HEK293 (cell line): ENCODE results near the gene COPA.

Experiments
- CTCF ChIA-PET: fragments of 350-600 bp; formaldehyde crosslinking; extraction: SDS; loops from one replicate; lab custom pipeline; 2021; ENCODE audit warnings: antibody characterized with exemption; lab: Yijun Ruan, JAX
- POLR2A ChIA-PET: fragments of 300-600 bp; formaldehyde crosslinking; extraction: SDS; loops from one replicate; lab custom pipeline; 2020; ENCODE audit warnings: antibody characterized with exemption, inconsistent platforms; lab: Yijun Ruan, JAX
- H3K27ac ChIP-seq: fragments of 200-500 bp; sonication (Bioruptor generic); 2 replicates; pipeline ENCODE4 v1.5.1; 2014; ENCODE audit warnings: low read depth, low read length, control low read depth, inconsistent platforms; ENCODE audit errors: extremely low read depth
- H3K36me3 ChIP-seq, 2 experiments: fragments of 200-500 bp in 1 of 2; sonication (Bioruptor generic) in 1 of 2; 1 replicate in 1 of 2; 2 replicates in 1 of 2; pipeline ENCODE4 v1.5.1; 2014 to 2017; ENCODE audit warnings: inconsistent platforms in 2 of 2, low read length in 2 of 2; ENCODE audit not compliant: control insufficient read depth in 2 of 2, insufficient read depth in 1 of 2
- H3K4me1 ChIP-seq: fragments of 200-500 bp; sonication (Bioruptor generic); 2 replicates; pipeline ENCODE4 v1.5.1; 2014; ENCODE audit warnings: mild to moderate bottlenecking, low read length, inconsistent platforms; ENCODE audit not compliant: control insufficient read depth, insufficient read depth
- H3K4me3 ChIP-seq: 2 replicates; pipeline ENCODE4 v1.5.1; 2011; ENCODE audit warnings: low read depth, mild to moderate bottlenecking, control low read depth, low read length, moderate library complexity
- H3K9me3 ChIP-seq: fragments of 200-500 bp; sonication (Bioruptor generic); 2 replicates; pipeline ENCODE4 v1.5.1; 2014; ENCODE audit warnings: low read depth, low read length, inconsistent platforms; ENCODE audit not compliant: control insufficient read depth, insufficient read depth
- KLF1 ChIP-seq: fragments of 450-650 bp; formaldehyde crosslinking; IDR thresholded peaks from 2 replicates; pipeline ENCODE4 v1.5.1; 2016; ENCODE audit warnings: missing biosample characterization, missing genetic modification characterization
- KLF9 ChIP-seq: fragments of 450-650 bp; formaldehyde crosslinking; IDR thresholded peaks from 2 replicates; pipeline ENCODE4 v1.5.1; 2016; ENCODE audit warnings: missing biosample characterization, missing genetic modification characterization, low read depth
- ZBTB11 ChIP-seq: fragments of 450-650 bp; formaldehyde crosslinking; conservative IDR thresholded peaks from 2 replicates; pipeline ENCODE4 v1.5.1; 2016; ENCODE audit warnings: low read depth, missing biosample characterization, missing genetic modification characterization
- ZBTB21 ChIP-seq: fragments of 450-650 bp; formaldehyde crosslinking; IDR thresholded peaks from 2 replicates; pipeline ENCODE4 v1.5.1; 2017; ENCODE audit warnings: missing biosample characterization, missing genetic modification characterization
- ZBTB48 ChIP-seq: fragments of 450-650 bp; formaldehyde crosslinking; IDR thresholded peaks from 2 replicates; pipeline ENCODE4 v1.5.1; 2016; ENCODE audit warnings: missing biosample characterization, missing genetic modification characterization
- ZEB2 ChIP-seq: fragments of 450-650 bp; formaldehyde crosslinking; IDR thresholded peaks from 2 replicates; pipeline ENCODE4 v1.5.1; 2016; ENCODE audit warnings: missing biosample characterization, missing genetic modification characterization
- ZIC2 ChIP-seq: fragments of 450-650 bp; formaldehyde crosslinking; IDR thresholded peaks from 2 replicates; pipeline ENCODE4 v1.5.1; 2016; ENCODE audit warnings: missing biosample characterization, missing genetic modification characterization
- ZNF114 ChIP-seq: fragments of 450-650 bp; formaldehyde crosslinking; IDR thresholded peaks from 2 replicates; pipeline ENCODE4 v1.5.0; 2017; ENCODE audit warnings: missing biosample characterization, missing genetic modification characterization
- ZNF121 ChIP-seq: fragments of 450-650 bp; formaldehyde crosslinking; IDR thresholded peaks from 2 replicates; pipeline ENCODE4 v1.5.1; 2016; ENCODE audit warnings: missing biosample characterization, missing genetic modification characterization
- ZNF18 ChIP-seq: fragments of 450-650 bp; formaldehyde crosslinking; IDR thresholded peaks from 2 replicates; pipeline ENCODE4 v1.5.1; 2016; ENCODE audit warnings: missing biosample characterization, missing genetic modification characterization
- ZNF2 ChIP-seq: fragments of 450-650 bp; formaldehyde crosslinking; IDR thresholded peaks from 2 replicates; pipeline ENCODE4 v1.5.1; 2016; ENCODE audit warnings: missing biosample characterization, missing genetic modification characterization
- ZNF26 ChIP-seq: fragments of 450-650 bp; formaldehyde crosslinking; IDR thresholded peaks from 2 replicates; pipeline ENCODE4 v1.5.1; 2016; ENCODE audit warnings: missing biosample characterization, missing genetic modification characterization
- ZNF350 ChIP-seq: fragments of 450-650 bp; formaldehyde crosslinking; IDR thresholded peaks from 2 replicates; pipeline ENCODE4 v1.5.0; 2017; ENCODE audit warnings: missing biosample characterization, mild to moderate bottlenecking, missing genetic modification characterization
- ZNF366 ChIP-seq: fragments of 450-650 bp; formaldehyde crosslinking; conservative IDR thresholded peaks from 2 replicates; pipeline ENCODE4 v1.5.1; 2016; ENCODE audit warnings: missing biosample characterization, missing genetic modification characterization
- ZNF404 ChIP-seq: fragments of 450-650 bp; formaldehyde crosslinking; IDR thresholded peaks from 2 replicates; pipeline ENCODE4 v1.5.1; 2017; ENCODE audit warnings: missing biosample characterization, missing genetic modification characterization
- ZNF521 ChIP-seq: fragments of 450-650 bp; formaldehyde crosslinking; IDR thresholded peaks from 2 replicates; pipeline ENCODE4 v1.5.1; 2017; ENCODE audit warnings: missing biosample characterization, mild to moderate bottlenecking, missing genetic modification characterization
- ZNF529 ChIP-seq: fragments of 450-650 bp; formaldehyde crosslinking; IDR thresholded peaks from 2 replicates; pipeline ENCODE4 v1.5.1; 2017; ENCODE audit warnings: missing genetic modification characterization, missing biosample characterization; ENCODE audit not compliant: insufficient replicate concordance
- ZNF549 ChIP-seq: fragments of 450-650 bp; IDR thresholded peaks from 2 replicates; pipeline ENCODE4 v1.5.1; 2018; ENCODE audit warnings: missing biosample characterization, missing genetic modification characterization, mild to moderate bottlenecking, inconsistent platforms, moderate library complexity
- ZNF561 ChIP-seq: fragments of 450-650 bp; IDR thresholded peaks from 2 replicates; pipeline ENCODE4 v1.5.1; 2018; ENCODE audit warnings: missing biosample characterization, missing genetic modification characterization, borderline replicate concordance
- ZNF610 ChIP-seq: fragments of 450-650 bp; formaldehyde crosslinking; IDR thresholded peaks from 2 replicates; pipeline ENCODE4 v1.5.1; 2016; ENCODE audit warnings: missing biosample characterization, missing genetic modification characterization, borderline replicate concordance
- ZNF701 ChIP-seq: fragments of 450-650 bp; formaldehyde crosslinking; IDR thresholded peaks from 2 replicates; pipeline ENCODE4 v1.5.1; 2016; ENCODE audit warnings: missing biosample characterization, missing genetic modification characterization
- ZSCAN5A ChIP-seq: fragments of 450-650 bp; formaldehyde crosslinking; IDR thresholded peaks from 2 replicates; pipeline ENCODE4 v1.5.1; 2016; ENCODE audit warnings: missing biosample characterization, missing genetic modification characterization

Gene COPA

GRCh38 chr1:160353223-160353622 is 10.2 kb upstream of the COPA start:
- no peak overlapping the region for H3K4me3 ChIP-seq
- H3K9me3 ChIP-seq = no peaks in the 10 kb centered on the region
- ChIA-PET CTCF (interaction anchor here (1.0 to 9.3 kb wide), 11 partner anchors 8 to 249 kb away, joined by 3 to 175 read pairs (median 5); no protein-coding TSS in a partner anchor), POLR2A (interaction anchor here (1.2 to 2.1 kb wide), 2 partner anchors 9 to 23 kb away, joined by 4 to 6 read pairs; partner anchors contain the start of genes COPA and NCSTN)
- H3K27ac ChIP-seq = no peak overlapping the region
- H3K4me1 ChIP-seq = no peaks in the 10 kb centered on the region
- H3K36me3 ChIP-seq = peaks cover 45 to 100% of the 10 kb centered on the region in 2 experiments
- TF ChIP-seq ZNF26 = no peak
- no peak for TF ChIP-seq ZNF529 (tag by site-specific recombination)
- TF ChIP-seq ZNF366 (tag by site-specific recombination) = no peak
- TF ChIP-seq ZEB2 (tag by site-specific recombination) = no peak
- TF ChIP-seq KLF9 = no peak
- TF ChIP-seq KLF1 (tag by site-specific recombination) = no peak
- TF ChIP-seq ZNF350 (tag by site-specific recombination) = no peak
- no peak for TF ChIP-seq ZNF561 (tag by site-specific recombination)
- no peak for TF ChIP-seq ZNF610 (tag by site-specific recombination)
- no peak for TF ChIP-seq ZNF114 (tag by site-specific recombination)
- no peak for TF ChIP-seq ZBTB21 (tag by site-specific recombination)
- TF ChIP-seq ZNF2 (tag by site-specific recombination) = no peak
- no peak for TF ChIP-seq ZNF521

- H3K36me3 ChIP-seq = peaks cover 48 to 100% of the 10 kb centered on the region in 2 experiments
- TF ChIP-seq ZNF549 (tag by site-specific recombination) (no peak), ZBTB11 (no peak), ZNF121 (tag by site-specific recombination) (no peak), ZNF18 (tag by site-specific recombination) (no peak), ZSCAN5A (tag by site-specific recombination) (no peak), ZBTB48 (tag by site-specific recombination) (no peak), ZNF404 (tag by site-specific recombination) (no peak), ZIC2 (tag by site-specific recombination) (no peak), ZNF701 (no peak)
- TF ChIP-seq, all 188 proteins: peak for 0
- Histone ChIP-seq H3K9me3 (no peaks in the 10 kb centered on the region), H3K4me1 (no peaks in the 10 kb centered on the region), H3K27ac (no peak overlapping the region), H3K4me3 (no peak overlapping the region)
- ChIA-PET CTCF (interaction anchor here (1.0 to 9.3 kb wide), 7 partner anchors 8 to 159 kb away, joined by 3 to 175 read pairs (median 10); no protein-coding TSS in a partner anchor), POLR2A (interaction anchor here (1.0 to 2.1 kb wide), 5 partner anchors 9 to 24 kb away, joined by 3 to 6 read pairs (median 4); partner anchors contain the start of genes COPA, NCSTN and NHLH1)
These were observed 9.5 kb upstream of the COPA start for GRCh38 chr1:160352555-160352954.
